ENCODE results near the gene RASL10A.

RASL10A gene

GRCh38 chr22:29344137-29344536, 28.6 kb upstream of the RASL10A start:
- H3K4me3 ChIP-seq (ENCODE audit: low read depth, low read length) = no peak overlapping the region
- TF ChIP-seq CTCF (IDR thresholded peaks at IDR 0.05; ENCODE audit: low read depth, low read length) (no peak), MYC (IDR thresholded peaks at IDR 0.05; ENCODE audit: low read depth, low read length) (no peak), POLR2A (IDR thresholded peaks at IDR 0.05; ENCODE audit: extremely low read depth, insufficient read length) (no peak)
- TF ChIP-seq, protein P1, sequence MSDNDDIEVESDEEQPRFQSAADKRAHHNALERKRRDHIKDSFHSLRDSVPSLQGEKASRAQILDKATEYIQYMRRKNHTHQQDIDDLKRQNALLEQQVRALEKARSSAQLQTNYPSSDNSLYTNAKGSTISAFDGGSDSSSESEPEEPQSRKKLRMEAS (IDR thresholded peaks at IDR 0.05; ENCODE audit: low read depth, low read length) = no peak
- no peak for DNase-seq (ENCODE audit: low read depth)

DNA sequence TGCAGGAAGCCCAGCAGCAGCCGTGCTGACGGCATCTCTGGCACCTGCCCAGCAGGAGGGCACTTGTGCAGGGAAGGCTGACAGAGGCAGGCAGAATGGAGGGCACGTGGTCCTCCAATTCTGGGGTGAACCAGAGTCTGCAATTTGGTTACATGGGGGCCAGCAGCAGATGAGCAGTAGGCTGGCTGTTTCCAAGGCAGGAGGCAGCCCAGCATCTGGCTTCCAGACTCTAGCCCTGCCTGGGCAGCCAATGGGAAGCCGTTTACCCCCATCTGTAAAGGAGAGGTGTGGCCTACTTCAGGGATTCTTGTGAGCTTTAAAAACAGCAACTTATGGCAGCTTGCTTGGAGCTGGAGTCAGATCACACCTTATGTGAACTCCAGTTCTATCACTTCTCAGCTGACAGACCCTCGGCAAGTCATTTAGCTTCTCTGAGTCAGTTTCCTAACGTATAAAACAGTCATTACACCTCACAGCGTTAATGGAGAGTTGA, 27.9 kb upstream of the RASL10A start:
- TF ChIP-seq POLR2A (IDR thresholded peaks at IDR 0.05; ENCODE audit: extremely low read depth, insufficient read length) (no peak), CTCF (IDR thresholded peaks at IDR 0.05; ENCODE audit: low read depth, low read length) (no peak), MYC (IDR thresholded peaks at IDR 0.05; ENCODE audit: low read depth, low read length) (no peak)
- TF ChIP-seq, protein P1 (IDR thresholded peaks at IDR 0.05; ENCODE audit: low read depth, low read length) = no peak
- no peak overlapping the region for H3K4me3 ChIP-seq (ENCODE audit: low read depth, low read length)
- DNase-seq (ENCODE audit: low read depth) = no peak

GRCh38 chr22:29342577-29343312, 27.2 kb upstream of the RASL10A start:
- H3K4me3 ChIP-seq (ENCODE audit: low read depth, low read length) = no peak overlapping the region
- TF ChIP-seq, protein P1 (IDR thresholded peaks at IDR 0.05; ENCODE audit: low read depth, low read length) = no peak
- TF ChIP-seq CTCF (IDR thresholded peaks at IDR 0.05; ENCODE audit: low read depth, low read length) (no peak), MYC (IDR thresholded peaks at IDR 0.05; ENCODE audit: low read depth, low read length) (no peak), POLR2A (IDR thresholded peaks at IDR 0.05; ENCODE audit: extremely low read depth, insufficient read length) (no peak)
- peak; percentile 24 for DNase-seq (ENCODE audit: low read depth)

- no peak for TF ChIP-seq POLR2A (IDR thresholded peaks at IDR 0.05; ENCODE audit: extremely low read depth, insufficient read length)
- no peak for TF ChIP-seq MYC (IDR thresholded peaks at IDR 0.05; ENCODE audit: low read depth, low read length)
- no peak for TF ChIP-seq CTCF (IDR thresholded peaks at IDR 0.05; ENCODE audit: low read depth, low read length)
- TF ChIP-seq, protein P1 (IDR thresholded peaks at IDR 0.05; ENCODE audit: low read depth, low read length) = no peak
- H3K4me3 ChIP-seq (ENCODE audit: low read depth, low read length) = no peak overlapping the region
- DNase-seq (ENCODE audit: low read depth) = peak; percentile 55
Measured at GRCh38 chr22:29342177-29342576, 26.7 kb upstream of the RASL10A start.

DNA sequence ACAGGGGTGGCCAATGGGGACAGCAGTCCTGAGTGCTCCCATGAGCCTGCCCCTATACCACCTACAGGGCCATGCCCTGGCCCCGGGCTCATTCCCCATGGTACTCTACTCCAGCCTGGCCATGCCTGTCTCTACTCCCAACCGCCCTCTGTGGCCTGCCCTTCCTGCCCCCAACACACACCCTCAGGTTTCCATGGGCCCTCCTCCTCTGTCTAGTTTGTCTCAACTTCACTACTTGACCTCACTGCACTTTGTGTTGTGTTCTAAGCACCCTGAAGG, 26.3 kb upstream of the RASL10A start:
- TF ChIP-seq, protein P1 (IDR thresholded peaks at IDR 0.05; ENCODE audit: low read depth, low read length) = no peak
- DNase-seq (ENCODE audit: low read depth) = no peak
- no peak overlapping the region for H3K4me3 ChIP-seq (ENCODE audit: low read depth, low read length)

GRCh38 chr22:29341056-29341848, 25.8 kb upstream of the RASL10A start:
- no peak for TF ChIP-seq CTCF (IDR thresholded peaks at IDR 0.05; ENCODE audit: low read depth, low read length)
- no peak overlapping the region for H3K4me3 ChIP-seq (ENCODE audit: low read depth, low read length)
- no peak for DNase-seq (ENCODE audit: low read depth)
